ENCODE measurements around the gene DPEP1.

DPEP1 gene

DNA sequence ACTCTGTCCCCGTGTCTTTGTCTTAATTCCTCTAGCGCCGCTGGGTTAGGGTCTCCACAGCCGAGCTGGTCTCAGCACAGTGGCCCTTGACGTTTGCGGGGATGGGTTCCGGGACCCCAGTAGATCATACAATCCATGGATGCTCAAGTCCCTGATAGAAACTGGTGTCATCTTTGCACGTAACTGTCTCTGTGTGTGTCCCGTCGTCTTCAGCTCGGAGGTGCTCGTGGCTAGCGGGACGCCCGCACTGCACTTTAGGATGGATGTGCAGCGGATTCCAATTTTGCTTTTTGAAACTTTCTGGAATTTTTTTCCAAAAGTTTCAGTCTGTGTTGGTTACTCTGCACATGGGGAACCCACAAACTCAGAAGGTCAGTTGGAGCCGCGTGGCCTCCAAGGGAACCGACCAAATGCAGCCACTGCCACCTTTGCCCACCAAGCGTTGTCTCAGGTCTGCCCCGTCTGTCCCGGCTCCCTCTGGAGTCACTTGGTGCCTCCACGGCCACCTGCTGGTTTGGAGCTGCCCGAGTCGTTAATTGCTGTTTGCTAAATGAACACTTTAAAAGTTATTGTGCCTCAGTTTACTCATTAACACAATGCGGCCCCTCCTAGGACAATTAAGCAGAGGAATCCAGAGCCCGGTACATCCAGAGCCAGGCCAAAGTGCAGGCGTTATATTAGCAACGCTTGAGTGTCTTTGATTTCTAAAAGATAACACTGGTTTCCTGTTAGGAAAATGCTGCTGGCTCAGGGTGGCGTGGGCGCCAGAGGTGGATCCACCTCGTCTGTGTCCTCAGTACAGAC lies 5.3 kb upstream of the DPEP1 start:
- Histone ChIP-seq H3K36me3 (ENCODE audit: insufficient read depth, low read length) (no peaks in the 10 kb centered on the region), H3K9ac (ENCODE audit: low read depth, low read length, poor library complexity, severe bottlenecking) (no peak overlapping the region), H3F3A (ENCODE audit: low read depth) (no peaks in the 10 kb centered on the region), H4K20me1 (ENCODE audit: insufficient read depth, low read length, poor library complexity, severe bottlenecking) (no peaks in the 10 kb centered on the region), H3K9me3 (ENCODE audit: insufficient read depth, low read depth, low read length) (no peaks in the 10 kb centered on the region), H3K27me3 (ENCODE audit: insufficient read depth, low read length, poor library complexity, severe bottlenecking) (no peaks in the 10 kb centered on the region), H3K9me2 (replicated peaks; ENCODE audit: low read depth, low read length) (no peaks in the 10 kb centered on the region), H3K79me2 (ENCODE audit: insufficient read depth, low read length) (no peaks in the 10 kb centered on the region), H3K4me2 (ENCODE audit: low read depth, low read length, poor library complexity, severe bottlenecking) (no peak overlapping the region), H3K4me3 (ENCODE audit: low read length, poor library complexity, severe bottlenecking) (no peak overlapping the region), H3K4me1 (ENCODE audit: insufficient read depth, low read length, poor library complexity, severe bottlenecking) (peaks cover 4% of the 10 kb centered on the region), H2AFZ (ENCODE audit: low read length) (no peak overlapping the region)
- no peak for TF ChIP-seq EZH2phosphoT487 (IDR thresholded peaks at IDR 0.05; ENCODE audit: borderline replicate concordance)
- TF ChIP-seq CTCF (conservative IDR thresholded peaks at IDR 0.05; ENCODE audit: low read length): no peak

- H3K36me3 ChIP-seq (ENCODE audit: insufficient read depth, low read length): no peaks in the 10 kb centered on the region
- no peaks in the 10 kb centered on the region for H3K79me2 ChIP-seq (ENCODE audit: insufficient read depth, low read length)
- H3K27me3 ChIP-seq (ENCODE audit: insufficient read depth, low read length, poor library complexity, severe bottlenecking): no peaks in the 10 kb centered on the region
- H3K9ac ChIP-seq (ENCODE audit: low read depth, low read length, poor library complexity, severe bottlenecking): no peak overlapping the region
- TF ChIP-seq CTCF (conservative IDR thresholded peaks at IDR 0.05; ENCODE audit: low read length): no peak
- no peak for TF ChIP-seq EZH2phosphoT487 (IDR thresholded peaks at IDR 0.05; ENCODE audit: borderline replicate concordance)
- H3F3A ChIP-seq (ENCODE audit: low read depth): no peaks in the 10 kb centered on the region
- H3K4me3 ChIP-seq (ENCODE audit: low read length, poor library complexity, severe bottlenecking): no peak overlapping the region
- no peaks in the 10 kb centered on the region for H3K9me3 ChIP-seq (ENCODE audit: insufficient read depth, low read depth, low read length)
- H4K20me1 ChIP-seq (ENCODE audit: insufficient read depth, low read length, poor library complexity, severe bottlenecking): no peaks in the 10 kb centered on the region
- H3K4me1 ChIP-seq (ENCODE audit: insufficient read depth, low read length, poor library complexity, severe bottlenecking): peaks cover 9% of the 10 kb centered on the region
- H3K9me2 ChIP-seq (replicated peaks; ENCODE audit: low read depth, low read length): no peaks in the 10 kb centered on the region
- H2AFZ ChIP-seq (ENCODE audit: low read length): no peak overlapping the region
- no peak overlapping the region for H3K4me2 ChIP-seq (ENCODE audit: low read depth, low read length, poor library complexity, severe bottlenecking)
Measured at GRCh38 chr16:89610108-89610453, 3.4 kb upstream of the DPEP1 start.

DNA sequence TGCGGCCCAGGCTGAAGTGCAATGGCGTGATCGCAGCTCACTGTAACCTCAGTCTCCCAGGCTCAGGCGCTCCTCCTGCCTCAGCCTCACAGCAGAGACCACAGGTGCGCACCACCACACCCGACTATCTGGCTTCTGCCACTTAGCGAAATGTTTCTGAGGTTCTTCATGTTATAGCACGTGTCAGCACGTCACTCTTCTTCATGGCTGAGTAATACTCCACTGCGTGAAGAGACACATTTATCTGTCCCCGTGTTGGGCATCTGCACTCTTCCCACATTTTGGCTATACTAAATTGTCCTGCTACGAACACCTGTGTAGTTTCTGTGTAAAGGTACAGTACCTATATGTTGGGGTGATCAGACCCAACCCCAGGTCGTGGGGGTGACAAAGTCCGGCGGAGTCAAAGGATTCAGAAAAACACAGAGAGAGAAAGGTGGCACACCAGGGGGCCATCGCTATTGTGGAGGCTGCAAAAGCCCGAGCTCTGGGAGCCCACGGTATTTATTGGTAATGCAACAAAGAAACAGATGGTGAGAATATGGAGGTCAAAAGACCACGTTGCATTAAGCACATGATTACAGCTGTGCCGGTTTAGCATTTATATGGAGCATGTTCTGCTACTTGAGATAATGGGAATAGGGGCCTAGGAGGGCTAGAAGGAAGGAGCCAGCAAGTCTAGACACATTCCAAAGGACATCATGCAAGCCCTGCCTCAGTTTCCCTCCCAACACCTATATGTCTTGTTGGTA lies 851 bp upstream of the DPEP1 start:
- Histone ChIP-seq H3K36me3 (ENCODE audit: insufficient read depth, low read length) (no peaks in the 10 kb centered on the region), H3K4me2 (ENCODE audit: low read depth, low read length, poor library complexity, severe bottlenecking) (peak overlapping the region; percentile 46), H3K27me3 (ENCODE audit: insufficient read depth, low read length, poor library complexity, severe bottlenecking) (no peaks in the 10 kb centered on the region), H4K20me1 (ENCODE audit: insufficient read depth, low read length, poor library complexity, severe bottlenecking) (no peaks in the 10 kb centered on the region), H3K4me1 (ENCODE audit: insufficient read depth, low read length, poor library complexity, severe bottlenecking) (peaks cover 16% of the 10 kb centered on the region), H3K9me3 (ENCODE audit: insufficient read depth, low read depth, low read length) (no peaks in the 10 kb centered on the region), H2AFZ (ENCODE audit: low read length) (no peak overlapping the region), H3K9me2 (replicated peaks; ENCODE audit: low read depth, low read length) (no peaks in the 10 kb centered on the region), H3K4me3 (ENCODE audit: low read length, poor library complexity, severe bottlenecking) (no peak overlapping the region), H3K79me2 (ENCODE audit: insufficient read depth, low read length) (no peaks in the 10 kb centered on the region), H3K9ac (ENCODE audit: low read depth, low read length, poor library complexity, severe bottlenecking) (no peak overlapping the region), H3F3A (ENCODE audit: low read depth) (no peaks in the 10 kb centered on the region)
- no peak for TF ChIP-seq CTCF (conservative IDR thresholded peaks at IDR 0.05; ENCODE audit: low read length)
- no peak for TF ChIP-seq EZH2phosphoT487 (IDR thresholded peaks at IDR 0.05; ENCODE audit: borderline replicate concordance)
